GM12878 (cell line): ENCODE measurements around the gene CCDC141. TPM values are rescaled to one million over a fixed set of nuclear protein-coding genes. Genes with fewer than 3 reads are reported as not detected.

Source experiments
- ATAC-seq: fragments of 200-7000 bp; cut with Tn5 transposase; 3 replicates; pipeline ENCODE4 v1.9.1; 2020; ENCODE audit warnings: mild to moderate bottlenecking, moderate library complexity
- BruUV-seq: library from RNA; stranded (reverse); fragments of 400-500 nt; replicated peaks from 2 replicates; lab custom pipeline; 2021; lab: Mats Ljungman, UMichigan
- CTCF ChIA-PET: fragments of 300-600 bp; sonication (Branson Sonifier 250); formaldehyde crosslinking; extraction: SDS; loops from one replicate; lab custom pipeline; 2021; ENCODE audit warnings: inconsistent platforms; lab: Yijun Ruan, JAX
- POLR2A ChIA-PET: fragments of 350-600 bp; formaldehyde crosslinking; extraction: SDS; loops from one replicate; lab custom pipeline; 2021; ENCODE audit warnings: inconsistent platforms; lab: Charles Lee
- RAD21 ChIA-PET: fragments of 300-600 bp; sonication (Branson Sonifier 250); formaldehyde crosslinking; loops from one replicate; lab custom pipeline; 2023; ENCODE audit warnings: antibody characterized with exemption; ENCODE audit not compliant: unreplicated experiment; lab: Charles Lee
- SMC1A ChIA-PET: fragments of 300-600 bp; sonication (Branson Sonifier 250); formaldehyde crosslinking; loops from one replicate; lab custom pipeline; 2023; ENCODE audit not compliant: unreplicated experiment, uncharacterized antibody; lab: Charles Lee
- DNase-seq: peaks from one replicate; pipeline ENCODE4 v3.0.0-alpha.2; 2011; ENCODE audit warnings: low read depth, low spot score
- FAIRE-seq: peaks from 3 replicates; lab custom pipeline; 2011; peaks lifted over from hg19 to GRCh38; lab: Jason Lieb, UNC
- H2AFZ ChIP-seq: 2 replicates; pipeline ENCODE4 v1.6.0; 2011; ENCODE audit warnings: low read depth, low read length, control low read depth; ENCODE audit not compliant: control insufficient read depth
- H3K27ac ChIP-seq: 2 replicates; pipeline ENCODE4 v1.5.1; 2011; ENCODE audit warnings: control low read depth; ENCODE audit not compliant: control insufficient read depth, insufficient read depth
- H3K27me3 ChIP-seq, 2 experiments: replicated peaks in 1 of 2; 2 replicates each; pipeline versions ENCODE4 v1.6.0 to v1.6.1; 2011; ENCODE audit warnings: low read length in 1 of 2; ENCODE audit not compliant: control insufficient read depth in 2 of 2, insufficient read depth in 2 of 2
- H3K36me3 ChIP-seq, 2 experiments: 2 replicates each; pipeline ENCODE4 v1.5.1; 2011; ENCODE audit warnings: low read length in 1 of 2; ENCODE audit not compliant: control insufficient read depth in 2 of 2, insufficient read depth in 2 of 2
- H3K4me1 ChIP-seq: 2 replicates; pipeline ENCODE4 v1.6.1; 2011; ENCODE audit warnings: mild to moderate bottlenecking, low read length, moderate library complexity, mixed read lengths; ENCODE audit not compliant: control insufficient read depth, insufficient read depth
- H3K4me2 ChIP-seq: 2 replicates; pipeline ENCODE4 v1.6.0; 2011; ENCODE audit warnings: control low read depth; ENCODE audit not compliant: control insufficient read depth, insufficient read depth
- H3K4me3 ChIP-seq: fragments of 200-600 bp; sonication (generic); 2 replicates; pipeline ENCODE4 v1.5.1; 2016
- H3K79me2 ChIP-seq: 2 replicates; pipeline ENCODE4 v1.6.0; 2011; ENCODE audit warnings: low read length; ENCODE audit not compliant: control insufficient read depth, insufficient read depth
- H3K9ac ChIP-seq: 2 replicates; pipeline ENCODE4 v1.8.0; 2011; ENCODE audit warnings: low read length, control low read depth, mixed read lengths; ENCODE audit not compliant: control insufficient read depth, insufficient read depth
- H3K9me3 ChIP-seq: replicated peaks from 3 replicates; pipeline ENCODE4 v1.5.1; 2011; ENCODE audit warnings: mild to moderate bottlenecking, low read length; ENCODE audit not compliant: control insufficient read depth, insufficient read depth
- H4K20me1 ChIP-seq: 2 replicates; pipeline ENCODE4 v1.6.0; 2011; ENCODE audit not compliant: control insufficient read depth, insufficient read depth
- BRCA1 ChIP-seq: IDR thresholded peaks from 2 replicates; pipeline ENCODE4 v1.6.1; 2011; ENCODE audit warnings: low read depth, low read length, improper control_type of control experiment
- CBFB ChIP-seq: IDR thresholded peaks from 2 replicates; pipeline ENCODE4 v1.6.1; 2016; ENCODE audit warnings: antibody characterized with exemption, low read depth
- CHD1 ChIP-seq: IDR thresholded peaks from 2 replicates; pipeline ENCODE4 v1.6.1; 2012; ENCODE audit warnings: low read depth, low read length, improper control_type of control experiment
- CREM ChIP-seq: IDR thresholded peaks from 2 replicates; pipeline ENCODE4 v1.6.1; 2014; ENCODE audit warnings: antibody characterized with exemption, low read depth
- GATAD2B ChIP-seq: fragments of 450-650 bp; conservative IDR thresholded peaks from 2 replicates; pipeline ENCODE4 v1.6.1; 2017; ENCODE audit warnings: low read depth, mild to moderate bottlenecking, moderate library complexity
- RAD51 ChIP-seq: fragments of 450-650 bp; IDR thresholded peaks from 2 replicates; pipeline ENCODE4 v1.6.1; 2016; ENCODE audit warnings: moderate library complexity, mild to moderate bottlenecking, inconsistent platforms
- YBX1 ChIP-seq: fragments of 450-650 bp; IDR thresholded peaks from 2 replicates; pipeline ENCODE4 v1.6.1; 2016; ENCODE audit warnings: antibody characterized with exemption
- WGBS: methylation state at CpG from one replicate; pipeline ENCODE4 v1.1.6; 2016; ENCODE audit warnings: low lambda C conversion rate; ENCODE audit not compliant: insufficient replicate concordance, insufficient coverage; ENCODE audit errors: missing lambda C conversion rate; 5-methylcytosine and 5-hydroxymethylcytosine counted together
- in situ Hi-C: fragments of 300-500 bp; cut with MboI; formaldehyde crosslinking; loops from 9 replicates; pipeline ENCODE4 v1.14.3; 2018; ENCODE audit warnings: mixed read lengths
- intact Hi-C: fragments of 100-400 bp; cut with micrococcal nuclease; formaldehyde crosslinking; loops from one replicate; pipeline ENCODE4 v1.14.2; 2022; ENCODE audit not compliant: unreplicated experiment
- polyA plus RNA-seq, 11 experiments: library from polyadenylated mRNA; depleted of rRNA in 4 of 11; unstranded in 6 of 11; stranded (reverse) in 5 of 11; fragments of >200 nt; fragmentation: Nextera tagmentation in 4 of 11; fragmentation: Illumina TruSeq in 1 of 11; extraction: Ambion mirVana in 4 of 11; extraction: Trizol in 1 of 11; gene quantifications; 1 replicate in 1 of 11; 2 replicates in 10 of 11; pipeline versions ENCODE4 v1.2.1 to v1.2.3, GENCODE V29; 2011 to 2016; ENCODE audit warnings: inconsistent platforms in 2 of 11, missing spikeins in 2 of 11, low read depth in 1 of 11
- total RNA-seq, 4 experiments: library from RNA; depleted of rRNA in 3 of 4; stranded (reverse); fragments of >200 nt in 3 of 4; fragmentation: Illumina TruSeq in 1 of 4; extraction: Trizol in 1 of 4; gene quantifications; 2 replicates each; pipeline versions ENCODE4 v1.2.1 to v1.2.3, GENCODE V29; 2013 to 2021
- TF ChIP-seq, protein P1 (sequence below): fragments of 450-650 bp; IDR thresholded peaks from 2 replicates; pipeline ENCODE4 v1.6.1; 2018; ENCODE audit warnings: mild to moderate bottlenecking, low read depth, moderate library complexity; ENCODE audit not compliant: partially characterized antibody
- TF ChIP-seq, protein P2 (sequence below): fragments of 450-650 bp; IDR thresholded peaks from 2 replicates; pipeline ENCODE4 v1.6.1; 2016; ENCODE audit warnings: mild to moderate bottlenecking
- TF ChIP-seq, protein P3 (sequence below): fragments of 450-650 bp; IDR thresholded peaks from 2 replicates; pipeline ENCODE4 v1.6.1; 2017; ENCODE audit warnings: borderline replicate concordance
- TF ChIP-seq, protein P4 (sequence below): IDR thresholded peaks from 2 replicates; pipeline ENCODE4 v1.6.1; 2011; ENCODE audit warnings: low read depth, mild to moderate bottlenecking, low read length, moderate library complexity, borderline replicate concordance; ENCODE audit errors: extremely low read depth
- TF ChIP-seq, protein P5 (sequence below): fragments of 150-350 bp; IDR thresholded peaks from 2 replicates; pipeline ENCODE4 v1.6.1; 2014; ENCODE audit warnings: mild to moderate bottlenecking, low read depth, low read length
- TF ChIP-seq, protein P6 (sequence below): IDR thresholded peaks from 2 replicates; pipeline ENCODE4 v1.6.1; 2011; ENCODE audit warnings: borderline replicate concordance, low read depth, mild to moderate bottlenecking, moderate library complexity, mixed read lengths, low read length; ENCODE audit not compliant: insufficient read depth; ENCODE audit errors: extremely low read length

CCDC141 gene
- total and polyA plus RNA-seq, 10 of the 15 experiments (the other 5 are each of a cell fraction or from before 2014, with no cell fraction given): 0.84 to 12.5 (median 3.6) TPM

DNA sequence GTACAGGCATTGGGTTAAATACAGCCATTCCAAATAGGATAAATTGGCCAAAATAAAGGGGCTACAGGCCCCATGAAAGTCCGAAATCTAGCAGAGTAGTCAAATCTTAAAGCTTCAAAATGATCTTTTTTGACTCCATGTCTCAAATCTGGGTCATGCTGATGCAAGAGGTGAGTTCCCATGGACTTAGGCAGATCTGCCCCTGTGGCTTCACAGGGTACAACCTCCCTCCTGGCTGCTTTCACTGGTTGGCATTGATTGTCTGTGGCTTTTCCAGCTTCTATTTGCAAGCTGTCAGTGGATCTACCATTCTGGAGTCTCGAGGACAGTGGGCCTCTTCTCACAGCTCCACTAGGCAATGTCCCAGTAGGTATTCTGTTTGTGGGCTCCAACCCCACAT, 56.1 kb downstream of the CCDC141 start:
- Histone ChIP-seq H3K9me3 (no peaks in the 10 kb centered on the region; the same call in 2 of the 3 replicates), H3K4me1 (peaks cover 10% of the 10 kb centered on the region), H3K79me2 (no peaks in the 10 kb centered on the region), H3K36me3 (no peaks in the 10 kb centered on the region), H3K4me3 (no peak overlapping the region), H3K27me3 (no peaks in the 10 kb centered on the region), H4K20me1 (no peaks in the 10 kb centered on the region), H2AFZ (no peak overlapping the region), H3K9ac (no peak overlapping the region), H3K4me2 (no peak overlapping the region), H3K27ac (no peak overlapping the region)
- POLR2A ChIA-PET: no interaction called here
- intact Hi-C loops (no loop called here), in situ Hi-C loops (no loop called here)
- ATAC-seq: no peak
- SMC1A ChIA-PET: interaction anchor here (1.3 kb wide), 1 partner anchor 136 kb away, joined by 3 read pairs; no protein-coding TSS in a partner anchor
- CTCF ChIA-PET: interaction anchor here (1.0 to 1.6 kb wide), 2 partner anchors 26 to 39 kb away, joined by 4 to 7 read pairs; no protein-coding TSS in a partner anchor
- no peak for FAIRE-seq
- no TSS peak for BruUV-seq
- DNase-seq: no peak
- RAD21 ChIA-PET: no interaction called here
- 79% methylated on average over 2 of the region's 2 CpGs for WGBS
- TF ChIP-seq GATAD2B (no peak), YBX1 (no peak), CBFB (no peak), RAD51 (no peak), CHD1 (no peak), BRCA1 (no peak), CREM (no peak)
- TF ChIP-seq, protein P1, sequence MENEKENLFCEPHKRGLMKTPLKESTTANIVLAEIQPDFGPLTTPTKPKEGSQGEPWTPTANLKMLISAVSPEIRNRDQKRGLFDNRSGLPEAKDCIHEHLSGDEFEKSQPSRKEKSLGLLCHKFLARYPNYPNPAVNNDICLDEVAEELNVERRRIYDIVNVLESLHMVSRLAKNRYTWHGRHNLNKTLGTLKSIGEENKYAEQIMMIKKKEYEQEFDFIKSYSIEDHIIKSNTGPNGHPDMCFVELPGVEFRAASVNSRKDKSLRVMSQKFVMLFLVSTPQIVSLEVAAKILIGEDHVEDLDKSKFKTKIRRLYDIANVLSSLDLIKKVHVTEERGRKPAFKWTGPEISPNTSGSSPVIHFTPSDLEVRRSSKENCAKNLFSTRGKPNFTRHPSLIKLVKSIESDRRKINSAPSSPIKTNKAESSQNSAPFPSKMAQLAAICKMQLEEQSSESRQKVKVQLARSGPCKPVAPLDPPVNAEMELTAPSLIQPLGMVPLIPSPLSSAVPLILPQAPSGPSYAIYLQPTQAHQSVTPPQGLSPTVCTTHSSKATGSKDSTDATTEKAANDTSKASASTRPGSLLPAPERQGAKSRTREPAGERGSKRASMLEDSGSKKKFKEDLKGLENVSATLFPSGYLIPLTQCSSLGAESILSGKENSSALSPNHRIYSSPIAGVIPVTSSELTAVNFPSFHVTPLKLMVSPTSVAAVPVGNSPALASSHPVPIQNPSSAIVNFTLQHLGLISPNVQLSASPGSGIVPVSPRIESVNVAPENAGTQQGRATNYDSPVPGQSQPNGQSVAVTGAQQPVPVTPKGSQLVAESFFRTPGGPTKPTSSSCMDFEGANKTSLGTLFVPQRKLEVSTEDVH: no peak
- TF ChIP-seq, protein P2, sequence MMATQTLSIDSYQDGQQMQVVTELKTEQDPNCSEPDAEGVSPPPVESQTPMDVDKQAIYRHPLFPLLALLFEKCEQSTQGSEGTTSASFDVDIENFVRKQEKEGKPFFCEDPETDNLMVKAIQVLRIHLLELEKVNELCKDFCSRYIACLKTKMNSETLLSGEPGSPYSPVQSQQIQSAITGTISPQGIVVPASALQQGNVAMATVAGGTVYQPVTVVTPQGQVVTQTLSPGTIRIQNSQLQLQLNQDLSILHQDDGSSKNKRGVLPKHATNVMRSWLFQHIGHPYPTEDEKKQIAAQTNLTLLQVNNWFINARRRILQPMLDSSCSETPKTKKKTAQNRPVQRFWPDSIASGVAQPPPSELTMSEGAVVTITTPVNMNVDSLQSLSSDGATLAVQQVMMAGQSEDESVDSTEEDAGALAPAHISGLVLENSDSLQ: no peak
- TF ChIP-seq, protein P3, sequence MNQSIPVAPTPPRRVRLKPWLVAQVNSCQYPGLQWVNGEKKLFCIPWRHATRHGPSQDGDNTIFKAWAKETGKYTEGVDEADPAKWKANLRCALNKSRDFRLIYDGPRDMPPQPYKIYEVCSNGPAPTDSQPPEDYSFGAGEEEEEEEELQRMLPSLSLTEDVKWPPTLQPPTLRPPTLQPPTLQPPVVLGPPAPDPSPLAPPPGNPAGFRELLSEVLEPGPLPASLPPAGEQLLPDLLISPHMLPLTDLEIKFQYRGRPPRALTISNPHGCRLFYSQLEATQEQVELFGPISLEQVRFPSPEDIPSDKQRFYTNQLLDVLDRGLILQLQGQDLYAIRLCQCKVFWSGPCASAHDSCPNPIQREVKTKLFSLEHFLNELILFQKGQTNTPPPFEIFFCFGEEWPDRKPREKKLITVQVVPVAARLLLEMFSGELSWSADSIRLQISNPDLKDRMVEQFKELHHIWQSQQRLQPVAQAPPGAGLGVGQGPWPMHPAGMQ: no peak
- TF ChIP-seq, protein P4, sequence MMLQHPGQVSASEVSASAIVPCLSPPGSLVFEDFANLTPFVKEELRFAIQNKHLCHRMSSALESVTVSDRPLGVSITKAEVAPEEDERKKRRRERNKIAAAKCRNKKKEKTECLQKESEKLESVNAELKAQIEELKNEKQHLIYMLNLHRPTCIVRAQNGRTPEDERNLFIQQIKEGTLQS: no peak
- TF ChIP-seq, protein P5, sequence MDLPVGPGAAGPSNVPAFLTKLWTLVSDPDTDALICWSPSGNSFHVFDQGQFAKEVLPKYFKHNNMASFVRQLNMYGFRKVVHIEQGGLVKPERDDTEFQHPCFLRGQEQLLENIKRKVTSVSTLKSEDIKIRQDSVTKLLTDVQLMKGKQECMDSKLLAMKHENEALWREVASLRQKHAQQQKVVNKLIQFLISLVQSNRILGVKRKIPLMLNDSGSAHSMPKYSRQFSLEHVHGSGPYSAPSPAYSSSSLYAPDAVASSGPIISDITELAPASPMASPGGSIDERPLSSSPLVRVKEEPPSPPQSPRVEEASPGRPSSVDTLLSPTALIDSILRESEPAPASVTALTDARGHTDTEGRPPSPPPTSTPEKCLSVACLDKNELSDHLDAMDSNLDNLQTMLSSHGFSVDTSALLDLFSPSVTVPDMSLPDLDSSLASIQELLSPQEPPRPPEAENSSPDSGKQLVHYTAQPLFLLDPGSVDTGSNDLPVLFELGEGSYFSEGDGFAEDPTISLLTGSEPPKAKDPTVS: no peak
- TF ChIP-seq, protein P6, sequence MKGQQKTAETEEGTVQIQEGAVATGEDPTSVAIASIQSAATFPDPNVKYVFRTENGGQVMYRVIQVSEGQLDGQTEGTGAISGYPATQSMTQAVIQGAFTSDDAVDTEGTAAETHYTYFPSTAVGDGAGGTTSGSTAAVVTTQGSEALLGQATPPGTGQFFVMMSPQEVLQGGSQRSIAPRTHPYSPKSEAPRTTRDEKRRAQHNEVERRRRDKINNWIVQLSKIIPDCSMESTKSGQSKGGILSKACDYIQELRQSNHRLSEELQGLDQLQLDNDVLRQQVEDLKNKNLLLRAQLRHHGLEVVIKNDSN: no peak
